ENCODE measurements around the gene SCP2D1. TPM values are rescaled to one million over a fixed set of nuclear protein-coding genes. Genes with fewer than 3 reads are reported as not detected.

Gene SCP2D1
- not detected for total RNA-seq
- not detected for polyA plus RNA-seq

DNA sequence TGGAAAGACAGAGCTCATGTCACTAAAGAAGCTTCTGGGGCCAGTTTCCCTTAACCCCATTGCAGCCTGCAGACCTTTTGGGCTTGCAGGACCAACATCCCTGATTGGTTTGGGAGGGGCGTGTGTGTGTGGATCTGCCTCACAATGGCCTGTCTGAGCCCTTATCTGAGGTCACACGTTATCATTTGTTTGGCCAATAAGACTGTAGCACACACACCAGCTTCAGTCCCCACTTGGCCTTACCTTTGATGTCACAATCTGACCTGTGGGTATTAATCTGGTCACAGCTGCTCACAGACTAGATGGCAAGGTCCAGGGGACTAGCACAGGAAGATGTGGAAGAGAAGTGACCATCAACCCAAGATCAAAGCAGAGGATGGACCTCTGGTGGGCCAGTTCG is at the start of gene SCP2D1:
Gene SCP2D1 (plus strand): TSS at position 301 of the 400 bp plus-strand sequence. CDS start 33 bp downstream, at position 334.
- Histone ChIP-seq H3K36me3 (ENCODE audit: control insufficient read depth, insufficient read depth, low read length) (no peaks in the 10 kb centered on the region), H3K4me1 (ENCODE audit: control insufficient read depth, insufficient read depth, low read length, poor library complexity, severe bottlenecking) (no peaks in the 10 kb centered on the region), H3K27ac (ENCODE audit: insufficient read depth, low read length, poor library complexity, severe bottlenecking) (no peak within 1 kb of the TSS), H3K9me3 (ENCODE audit: control insufficient read depth in 2 of 2, low read length in 2 of 2) (no peaks in the 10 kb centered on the region), H3K27me3 (ENCODE audit: control insufficient read depth, insufficient read depth, low read length) (peaks cover 2% of the 10 kb centered on the region), H3K4me3 (ENCODE audit: low read depth, low read length) (no peak within 1 kb of the TSS)
- no peaks in the 10 kb centered on the region for H3K9me3 Mint-ChIP-seq
- no peak within 1 kb of the TSS for H3K4me3 Mint-ChIP-seq
- H3K36me3 Mint-ChIP-seq, result no peaks in the 10 kb centered on the region
- DNase-seq (no peak), ATAC-seq (ENCODE audit: low read depth in 2 of 2) (no peak)
- no peak within 1 kb of the TSS for H3K27ac Mint-ChIP-seq
- H3K4me1 Mint-ChIP-seq, result no peaks in the 10 kb centered on the region
- no peaks in the 10 kb centered on the region for H3K27me3 Mint-ChIP-seq

- Histone ChIP-seq H3K27me3 (ENCODE audit: control insufficient read depth, insufficient read depth, low read length) (no peaks in the 10 kb centered on the region), H3K4me1 (ENCODE audit: control insufficient read depth, insufficient read depth, low read length, poor library complexity, severe bottlenecking) (no peaks in the 10 kb centered on the region), H3K9me3 (ENCODE audit: control insufficient read depth in 2 of 2, low read length in 2 of 2) (no peaks in the 10 kb centered on the region), H3K4me3 (ENCODE audit: low read depth, low read length) (no peak overlapping the region), H3K27ac (ENCODE audit: insufficient read depth, low read length, poor library complexity, severe bottlenecking) (no peak overlapping the region), H3K36me3 (ENCODE audit: control insufficient read depth, insufficient read depth, low read length) (peaks cover 10% of the 10 kb centered on the region)
- DNase-seq (no peak), ATAC-seq (ENCODE audit: low read depth in 2 of 2) (no peak)
- no peak overlapping the region for H3K4me3 Mint-ChIP-seq
- H3K4me1 Mint-ChIP-seq, result no peaks in the 10 kb centered on the region
- H3K36me3 Mint-ChIP-seq, result peaks cover 18% of the 10 kb centered on the region
- peaks cover 0 to 3% (median under 1%) of the 10 kb centered on the region in 7 donors for H3K9me3 Mint-ChIP-seq
- H3K27ac Mint-ChIP-seq, result peak overlapping the region in 1 of 3 donors; percentile 45
- peaks cover 3% of the 10 kb centered on the region for H3K27me3 Mint-ChIP-seq
Measured at GRCh38 chr20:18767676-18768075, 45.9 kb upstream of the SCP2D1 start.

- Histone ChIP-seq H3K9me3 (ENCODE audit: control insufficient read depth in 2 of 2, low read length in 2 of 2) (no peaks in the 10 kb centered on the region), H3K27me3 (ENCODE audit: control insufficient read depth, insufficient read depth, low read length) (no peaks in the 10 kb centered on the region), H3K4me3 (ENCODE audit: low read depth, low read length) (no peak overlapping the region), H3K36me3 (ENCODE audit: control insufficient read depth, insufficient read depth, low read length) (no peaks in the 10 kb centered on the region), H3K27ac (ENCODE audit: insufficient read depth, low read length, poor library complexity, severe bottlenecking) (no peak overlapping the region), H3K4me1 (ENCODE audit: control insufficient read depth, insufficient read depth, low read length, poor library complexity, severe bottlenecking) (no peaks in the 10 kb centered on the region)
- Mint-ChIP-seq H3K27ac (no peak overlapping the region), H3K4me1 (no peaks in the 10 kb centered on the region), H3K9me3 (peaks cover 0 to 2% (median 0%) of the 10 kb centered on the region in 7 donors), H3K27me3 (peaks cover 9% of the 10 kb centered on the region), H3K36me3 (no peaks in the 10 kb centered on the region), H3K4me3 (no peak overlapping the region)
- no peak for ATAC-seq (ENCODE audit: low read depth in 2 of 2)
- DNase-seq, result no peak
Measured at GRCh38 chr20:18773566-18773965, 40.0 kb upstream of the SCP2D1 start.

DNA sequence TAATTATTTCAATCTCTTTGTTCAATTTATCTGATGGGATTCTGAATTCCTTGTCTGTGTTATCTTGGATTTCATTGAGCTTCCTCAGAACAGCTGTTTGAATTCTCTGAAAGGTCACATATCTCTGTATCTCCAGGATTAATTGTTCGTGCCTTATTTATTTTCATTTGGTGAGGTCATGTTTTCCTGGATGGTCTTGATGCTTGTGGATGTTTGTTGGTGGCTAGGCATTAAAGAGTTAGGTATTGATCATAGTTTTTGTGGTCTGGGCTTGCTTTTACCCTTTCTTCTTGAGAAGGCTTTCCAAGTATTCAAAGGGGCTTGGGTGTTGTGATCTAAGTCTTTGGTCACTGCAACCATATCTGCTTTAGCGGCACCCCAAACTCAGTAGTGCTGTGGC is 39.4 kb upstream of the SCP2D1 start:
- DNase-seq (no peak), ATAC-seq (ENCODE audit: low read depth in 2 of 2) (no peak)
- Histone ChIP-seq H3K27me3 (ENCODE audit: control insufficient read depth, insufficient read depth, low read length) (no peaks in the 10 kb centered on the region), H3K9me3 (ENCODE audit: control insufficient read depth in 2 of 2, low read length in 2 of 2) (no peaks in the 10 kb centered on the region), H3K4me1 (ENCODE audit: control insufficient read depth, insufficient read depth, low read length, poor library complexity, severe bottlenecking) (no peaks in the 10 kb centered on the region), H3K36me3 (ENCODE audit: control insufficient read depth, insufficient read depth, low read length) (no peaks in the 10 kb centered on the region), H3K4me3 (ENCODE audit: low read depth, low read length) (no peak overlapping the region), H3K27ac (ENCODE audit: insufficient read depth, low read length, poor library complexity, severe bottlenecking) (no peak overlapping the region)
- H3K9me3 Mint-ChIP-seq, result peaks cover 0 to 2% (median 0%) of the 10 kb centered on the region in 7 donors
- no peak overlapping the region for H3K27ac Mint-ChIP-seq
- H3K4me3 Mint-ChIP-seq, result no peak overlapping the region
- no peaks in the 10 kb centered on the region for H3K4me1 Mint-ChIP-seq
- peaks cover 9% of the 10 kb centered on the region for H3K27me3 Mint-ChIP-seq
- H3K36me3 Mint-ChIP-seq, result no peaks in the 10 kb centered on the region

GRCh38 chr20:18775633-18776032 is 38.0 kb upstream of the SCP2D1 start:
- Histone ChIP-seq H3K4me3 (ENCODE audit: low read depth, low read length) (no peak overlapping the region), H3K27me3 (ENCODE audit: control insufficient read depth, insufficient read depth, low read length) (no peaks in the 10 kb centered on the region), H3K36me3 (ENCODE audit: control insufficient read depth, insufficient read depth, low read length) (no peaks in the 10 kb centered on the region), H3K27ac (ENCODE audit: insufficient read depth, low read length, poor library complexity, severe bottlenecking) (no peak overlapping the region), H3K4me1 (ENCODE audit: control insufficient read depth, insufficient read depth, low read length, poor library complexity, severe bottlenecking) (no peaks in the 10 kb centered on the region), H3K9me3 (ENCODE audit: control insufficient read depth in 2 of 2, low read length in 2 of 2) (no peaks in the 10 kb centered on the region)
- DNase-seq, result no peak
- no peaks in the 10 kb centered on the region for H3K9me3 Mint-ChIP-seq
- H3K27me3 Mint-ChIP-seq, result peaks cover 9% of the 10 kb centered on the region
- no peak for ATAC-seq (ENCODE audit: low read depth in 2 of 2)
- H3K4me1 Mint-ChIP-seq, result no peaks in the 10 kb centered on the region
- no peak overlapping the region for H3K27ac Mint-ChIP-seq
- H3K36me3 Mint-ChIP-seq, result no peaks in the 10 kb centered on the region
- H3K4me3 Mint-ChIP-seq, result no peak overlapping the region

GRCh38 chr20:18778690-18779392 is 34.7 kb upstream of the SCP2D1 start:
- H3K36me3 Mint-ChIP-seq, result no peaks in the 10 kb centered on the region
- no peak overlapping the region for H3K27ac ChIP-seq (ENCODE audit: insufficient read depth, low read length, poor library complexity, severe bottlenecking)
- H3K9me3 ChIP-seq (ENCODE audit: control insufficient read depth in 2 of 2, low read length in 2 of 2), result no peaks in the 10 kb centered on the region
- no peak overlapping the region for H3K27ac Mint-ChIP-seq
- H3K9me3 Mint-ChIP-seq, result peaks cover 0 to 2% (median 0%) of the 10 kb centered on the region in 7 donors
- no peaks in the 10 kb centered on the region for H3K27me3 Mint-ChIP-seq
- ATAC-seq (ENCODE audit: low read depth in 2 of 2) (no peak), DNase-seq (no peak)
- H3K4me1 Mint-ChIP-seq, result no peaks in the 10 kb centered on the region
- no peaks in the 10 kb centered on the region for H3K36me3 ChIP-seq (ENCODE audit: control insufficient read depth, insufficient read depth, low read length)
- H3K4me1 ChIP-seq (ENCODE audit: control insufficient read depth, insufficient read depth, low read length, poor library complexity, severe bottlenecking), result no peaks in the 10 kb centered on the region
- no peak overlapping the region for H3K4me3 Mint-ChIP-seq
- H3K27me3 ChIP-seq (ENCODE audit: control insufficient read depth, insufficient read depth, low read length), result no peaks in the 10 kb centered on the region
- H3K4me3 ChIP-seq (ENCODE audit: low read depth, low read length), result no peak overlapping the region

DNA sequence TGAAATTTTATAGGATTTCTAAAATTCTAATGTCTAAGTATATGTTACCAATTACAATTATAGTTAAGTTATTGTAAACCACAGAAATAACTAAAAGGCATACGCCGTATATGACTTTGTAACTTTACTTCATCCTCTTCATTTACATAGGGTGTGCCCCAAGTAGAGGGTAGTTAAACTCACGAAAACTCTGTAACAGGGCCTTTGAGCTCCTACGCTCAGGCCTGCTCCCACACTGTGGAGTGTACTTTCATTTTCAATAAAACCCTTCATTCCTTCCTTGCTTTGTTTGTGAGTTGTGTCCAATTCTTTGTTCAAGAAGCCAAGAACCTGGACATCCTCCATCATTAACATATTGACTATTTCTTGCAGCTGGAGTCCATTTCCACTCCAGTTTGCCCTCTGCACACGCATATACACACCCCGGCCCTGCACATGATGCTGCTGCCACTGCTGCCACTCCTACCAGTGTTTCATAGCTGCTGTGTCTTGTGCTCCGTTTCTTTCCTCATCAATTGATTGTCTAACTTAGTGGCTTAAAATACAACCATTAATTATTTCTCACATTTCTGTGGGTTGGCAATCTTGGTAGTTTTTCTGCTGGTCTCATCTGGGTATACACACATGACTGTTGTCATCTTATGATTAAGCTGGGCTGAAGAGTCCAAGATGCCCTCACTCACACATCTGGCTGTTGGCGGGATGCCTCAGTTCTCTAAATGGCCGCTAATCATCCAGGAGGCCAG is 33.0 kb upstream of the SCP2D1 start:
- no peaks in the 10 kb centered on the region for H3K9me3 ChIP-seq (ENCODE audit: control insufficient read depth in 2 of 2, low read length in 2 of 2)
- H3K4me3 Mint-ChIP-seq, result no peak overlapping the region
- no peak overlapping the region for H3K4me3 ChIP-seq (ENCODE audit: low read depth, low read length)
- H3K4me1 ChIP-seq (ENCODE audit: control insufficient read depth, insufficient read depth, low read length, poor library complexity, severe bottlenecking), result no peaks in the 10 kb centered on the region
- H3K4me1 Mint-ChIP-seq, result no peaks in the 10 kb centered on the region
- ATAC-seq (ENCODE audit: low read depth in 2 of 2), result no peak
- no peak overlapping the region for H3K27ac ChIP-seq (ENCODE audit: insufficient read depth, low read length, poor library complexity, severe bottlenecking)
- H3K9me3 Mint-ChIP-seq, result peaks cover 0 to 3% (median 0%) of the 10 kb centered on the region in 7 donors
- DNase-seq, result no peak
- no peaks in the 10 kb centered on the region for H3K36me3 ChIP-seq (ENCODE audit: control insufficient read depth, insufficient read depth, low read length)
- H3K27ac Mint-ChIP-seq, result no peak overlapping the region
- H3K27me3 ChIP-seq (ENCODE audit: control insufficient read depth, insufficient read depth, low read length), result no peaks in the 10 kb centered on the region
- H3K27me3 Mint-ChIP-seq, result peaks cover 9% of the 10 kb centered on the region
- H3K36me3 Mint-ChIP-seq, result no peaks in the 10 kb centered on the region
